B cell (primary cell): Measurements from ENCODE around the gene PCDHGA3. TPM values are rescaled to one million over a fixed set of nuclear protein-coding genes. Genes with fewer than 3 reads are reported as not detected.
"Not testable (repeated sequence)": the region's sequence is repeated elsewhere in the genome, so short reads cannot be mapped to it uniquely, and the experiment has no call there.

Experiments used
- ATAC-seq: fragments of 200-7000 bp; cut with Tn5 transposase; one replicate; pipeline ENCODE4 v1.10.0; 2021; ENCODE audit warnings: low read depth, mild to moderate bottlenecking, moderate number of reproducible peaks, moderate library complexity
- CTCF ChIA-PET: fragments of 350-600 bp; sonication (Branson Sonifier 250); formaldehyde crosslinking; loops from one replicate; lab custom pipeline; 2021; ENCODE audit warnings: antibody characterized with exemption, inconsistent platforms; lab: Charles Lee
- POLR2A ChIA-PET: fragments of 350-600 bp; sonication (Branson Sonifier 250); formaldehyde crosslinking; loops from one replicate; lab custom pipeline; 2021; ENCODE audit warnings: antibody characterized with exemption; lab: Charles Lee
- DNase-seq: peaks from one replicate; pipeline ENCODE4 v3.0.0; 2013
- H2AFZ ChIP-seq: 2 replicates; pipeline ENCODE4 v1.6.1; 2012; ENCODE audit warnings: mild to moderate bottlenecking, low read depth, low read length; ENCODE audit not compliant: insufficient read depth, poor library complexity, severe bottlenecking
- H3K27ac ChIP-seq, 2 donors: 1 replicate in 1 of 2; 2 replicates in 1 of 2; pipeline ENCODE4 v1.5.1; 2012 to 2013; ENCODE audit warnings: low read length in 2 of 2, mild to moderate bottlenecking in 2 of 2, moderate library complexity in 1 of 2
- H3K27me3 ChIP-seq, 4 experiments: fragments of 200-600 bp in 1 of 4; sonication (generic) in 1 of 4; replicated peaks in 1 of 4; 1 replicate in 2 of 4; 2 replicates in 2 of 4; pipeline versions ENCODE4 v1.6.1 to v1.7.0; 2013 to 2016; ENCODE audit warnings: low read length in 3 of 4, mild to moderate bottlenecking in 2 of 4, mixed read lengths in 1 of 4, moderate library complexity in 1 of 4; ENCODE audit not compliant: insufficient read depth in 4 of 4, control insufficient read depth in 3 of 4; ENCODE audit errors: control extremely low read depth in 1 of 4
- H3K36me3 ChIP-seq, 2 experiments: replicated peaks in 1 of 2; 1 replicate in 1 of 2; 2 replicates in 1 of 2; pipeline versions ENCODE4 v1.6.1 to v1.7.1; 2013; ENCODE audit warnings: low read length in 1 of 2; ENCODE audit not compliant: insufficient read depth in 2 of 2, control insufficient read depth in 1 of 2; ENCODE audit errors: control extremely low read depth in 1 of 2, extremely low read depth in 1 of 2
- H3K4me1 ChIP-seq, 2 donors: fragments of 200-600 bp in 1 of 2; sonication (generic) in 1 of 2; 1 replicate in 1 of 2; 2 replicates in 1 of 2; pipeline versions ENCODE4 v1.5.1 to v1.6.1; 2013 to 2017; ENCODE audit warnings: low read length in 2 of 2; ENCODE audit not compliant: control insufficient read depth in 2 of 2, insufficient read depth in 2 of 2
- H3K4me2 ChIP-seq: replicated peaks from 2 replicates; pipeline ENCODE3; 2012; ENCODE audit warnings: mild to moderate bottlenecking, low read depth, low read length; ENCODE audit not compliant: poor library complexity, severe bottlenecking
- H3K4me3 ChIP-seq, 5 experiments: fragments of 200-600 bp in 1 of 5; sonication (generic) in 1 of 5; 1 replicate in 3 of 5; 2 replicates in 2 of 5; pipeline versions ENCODE4 v1.5.1 to v1.7.0; 2011 to 2016; ENCODE audit warnings: low read length in 4 of 5, mild to moderate bottlenecking in 4 of 5, low read depth in 2 of 5, control low read depth in 1 of 5, moderate library complexity in 1 of 5; ENCODE audit not compliant: insufficient read depth in 1 of 5; ENCODE audit errors: control extremely low read depth in 1 of 5, extremely low read depth in 1 of 5
- H3K79me2 ChIP-seq: fragments of 200-600 bp; sonication (generic); one replicate; pipeline ENCODE4 v1.6.0; 2016; ENCODE audit warnings: low read length; ENCODE audit not compliant: control insufficient read depth, insufficient read depth
- H3K9ac ChIP-seq: fragments of 200-600 bp; sonication (generic); 2 replicates; pipeline ENCODE4 v1.6.1; 2017; ENCODE audit warnings: mild to moderate bottlenecking, low read length, moderate library complexity
- H3K9me3 ChIP-seq, 3 donors: one replicate each; pipeline versions ENCODE4 v1.6.1 to v1.7.1; 2013; ENCODE audit warnings: low read length in 2 of 3; ENCODE audit not compliant: control insufficient read depth in 2 of 3, insufficient read depth in 1 of 3; ENCODE audit errors: control extremely low read depth in 1 of 3
- H4K20me1 ChIP-seq: 2 replicates; pipeline ENCODE4 v1.6.0; 2012; ENCODE audit warnings: mild to moderate bottlenecking, low read length; ENCODE audit not compliant: insufficient read depth, control insufficient read depth, poor library complexity, severe bottlenecking
- H3K27ac Mint-ChIP-seq: one replicate; pipeline ENCODE4 v1.8.0; 2021; ENCODE audit warnings: mixed read lengths
- H3K27me3 Mint-ChIP-seq: one replicate; pipeline ENCODE4 v1.8.0; 2021; ENCODE audit warnings: mixed read lengths
- H3K4me1 Mint-ChIP-seq: one replicate; pipeline ENCODE4 v1.8.0; 2021; ENCODE audit warnings: mixed read lengths
- H3K4me3 Mint-ChIP-seq: one replicate; pipeline ENCODE4 v1.8.0; 2021; ENCODE audit warnings: mixed read lengths
- H3K9me3 Mint-ChIP-seq: one replicate; pipeline ENCODE4 v1.8.0; 2022; ENCODE audit warnings: mixed read lengths; ENCODE audit not compliant: insufficient read depth
- EZH2 ChIP-seq: IDR thresholded peaks from 2 replicates; pipeline ENCODE4 v1.6.1; 2012; ENCODE audit warnings: borderline replicate concordance, low read depth, mild to moderate bottlenecking, moderate library complexity, low read length; ENCODE audit not compliant: insufficient read depth, poor library complexity, severe bottlenecking
- whole genome bisulfite sequencing: methylation state at CpG from one replicate; pipeline ENCODE4 v1.1.5; 2013; ENCODE audit warnings: missing lambda C conversion rate; ENCODE audit not compliant: insufficient coverage; 5-methylcytosine and 5-hydroxymethylcytosine counted together
- intact Hi-C: fragments of 100-400 bp; cut with micrococcal nuclease; formaldehyde crosslinking; loops from one replicate; pipeline ENCODE4 v1.10.0; 2022
- polyA plus RNA-seq: library from polyadenylated mRNA; depleted of rRNA; stranded (reverse); fragments of >200 nt; gene quantifications from 2 replicates; pipeline ENCODE4 v1.2.3, GENCODE V29; 2012
- total RNA-seq, 2 donors: library from RNA; stranded (reverse); fragments of 120-200 nt in 1 of 2; gene quantifications; 1 replicate in 1 of 2; 2 replicates in 1 of 2; pipeline versions ENCODE4 v1.2.3 to v1.2.4, GENCODE V29; 2013 to 2022
- TF ChIP-seq, protein P1 (sequence below): fragments of 200-600 bp; IDR thresholded peaks from one replicate; pipeline ENCODE4 v1.8.0; 2022; ENCODE audit warnings: antibody characterized with exemption, mild to moderate bottlenecking

Gene PCDHGA3
- total and polyA plus RNA-seq, 2 donors (not counting 1 experiment from before 2014, with no cell fraction given): 0.10 to 0.32 TPM

DNA sequence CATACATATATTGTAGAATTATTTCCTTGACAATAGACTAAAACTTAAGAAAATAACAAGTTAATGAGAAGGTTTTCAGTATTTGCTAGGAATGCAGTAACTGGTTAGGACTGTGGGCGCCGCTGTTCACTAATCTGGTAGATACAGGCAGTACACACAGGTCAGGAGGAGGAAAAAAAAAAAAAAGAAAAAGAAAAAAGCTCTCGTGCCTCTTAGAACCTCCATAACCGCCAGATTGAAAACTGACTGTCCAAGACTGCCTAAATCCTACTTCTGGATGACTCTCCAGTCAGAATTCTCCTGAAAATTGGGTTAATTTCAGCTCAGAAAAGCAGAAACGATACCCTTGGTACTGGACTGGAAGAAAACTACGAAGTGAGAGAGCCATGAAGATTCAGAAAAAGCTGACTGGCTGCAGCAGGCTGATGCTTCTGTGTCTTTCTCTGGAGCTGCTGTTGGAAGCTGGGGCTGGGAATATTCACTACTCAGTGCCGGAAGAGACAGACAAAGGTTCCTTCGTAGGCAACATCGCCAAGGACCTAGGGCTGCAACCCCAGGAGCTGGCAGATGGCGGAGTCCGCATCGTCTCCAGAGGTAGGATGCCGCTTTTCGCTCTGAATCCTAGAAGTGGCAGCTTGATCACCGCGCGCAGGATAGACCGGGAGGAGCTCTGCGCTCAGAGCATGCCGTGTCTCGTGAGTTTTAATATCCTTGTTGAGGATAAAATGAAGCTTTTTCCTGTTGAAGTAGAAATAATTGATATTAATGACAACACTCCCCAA lies 13.1 kb upstream of the PCDHGA3 start, which contains the start of gene PCDHGA1:
Gene PCDHGA1 (plus strand): TSS at position 216 of the 782 bp plus-strand sequence.
- Histone ChIP-seq H3K9me3 (peaks cover 10 to 58% (median 38%) of the 10 kb centered on the region in 3 donors), H3K4me2 (peak within 1 kb of the TSS; percentile 39), H3K36me3 (no peaks in the 10 kb centered on the region), H3K4me1 (peaks cover 3 to 8% of the 10 kb centered on the region in 2 donors), H2AFZ (peak within 1 kb of the TSS; percentile 36), H3K27ac (no peak within 1 kb of the TSS), H4K20me1 (no peaks in the 10 kb centered on the region), H3K9ac (no peak within 1 kb of the TSS), H3K79me2 (no peaks in the 10 kb centered on the region), H3K27me3 (peaks cover 0 to 55% (median 35%) of the 10 kb centered on the region in 4 experiments), H3K4me3 (peak within 1 kb of the TSS in 2 of 5 experiments; percentile 15 to 30)
- peaks cover 7% of the 10 kb centered on the region for H3K4me1 Mint-ChIP-seq
- H3K27ac Mint-ChIP-seq: no peak within 1 kb of the TSS
- H3K27me3 Mint-ChIP-seq: peaks cover 72% of the 10 kb centered on the region
- H3K4me3 Mint-ChIP-seq: peak within 1 kb of the TSS; percentile 37
- ATAC-seq (peak; percentile 41), DNase-seq (peak; percentile 27)
- peaks cover 4% of the 10 kb centered on the region for H3K9me3 Mint-ChIP-seq
- TF ChIP-seq, protein P1, sequence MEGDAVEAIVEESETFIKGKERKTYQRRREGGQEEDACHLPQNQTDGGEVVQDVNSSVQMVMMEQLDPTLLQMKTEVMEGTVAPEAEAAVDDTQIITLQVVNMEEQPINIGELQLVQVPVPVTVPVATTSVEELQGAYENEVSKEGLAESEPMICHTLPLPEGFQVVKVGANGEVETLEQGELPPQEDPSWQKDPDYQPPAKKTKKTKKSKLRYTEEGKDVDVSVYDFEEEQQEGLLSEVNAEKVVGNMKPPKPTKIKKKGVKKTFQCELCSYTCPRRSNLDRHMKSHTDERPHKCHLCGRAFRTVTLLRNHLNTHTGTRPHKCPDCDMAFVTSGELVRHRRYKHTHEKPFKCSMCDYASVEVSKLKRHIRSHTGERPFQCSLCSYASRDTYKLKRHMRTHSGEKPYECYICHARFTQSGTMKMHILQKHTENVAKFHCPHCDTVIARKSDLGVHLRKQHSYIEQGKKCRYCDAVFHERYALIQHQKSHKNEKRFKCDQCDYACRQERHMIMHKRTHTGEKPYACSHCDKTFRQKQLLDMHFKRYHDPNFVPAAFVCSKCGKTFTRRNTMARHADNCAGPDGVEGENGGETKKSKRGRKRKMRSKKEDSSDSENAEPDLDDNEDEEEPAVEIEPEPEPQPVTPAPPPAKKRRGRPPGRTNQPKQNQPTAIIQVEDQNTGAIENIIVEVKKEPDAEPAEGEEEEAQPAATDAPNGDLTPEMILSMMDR: peak; percentile 36
- no peak for TF ChIP-seq EZH2
- intact Hi-C loops: no loop called here
- POLR2A ChIA-PET: no interaction called here
- WGBS: 37% methylated on average over 12 of the region's 21 CpGs
- CTCF ChIA-PET: interaction anchor here (0.9 to 6.9 kb wide), 6 partner anchors 10 to 277 kb away, joined by 3 to 30 read pairs (median 4); partner anchors contain the start of genes PCDHGA3, PCDHGB1 and TAF7

DNA sequence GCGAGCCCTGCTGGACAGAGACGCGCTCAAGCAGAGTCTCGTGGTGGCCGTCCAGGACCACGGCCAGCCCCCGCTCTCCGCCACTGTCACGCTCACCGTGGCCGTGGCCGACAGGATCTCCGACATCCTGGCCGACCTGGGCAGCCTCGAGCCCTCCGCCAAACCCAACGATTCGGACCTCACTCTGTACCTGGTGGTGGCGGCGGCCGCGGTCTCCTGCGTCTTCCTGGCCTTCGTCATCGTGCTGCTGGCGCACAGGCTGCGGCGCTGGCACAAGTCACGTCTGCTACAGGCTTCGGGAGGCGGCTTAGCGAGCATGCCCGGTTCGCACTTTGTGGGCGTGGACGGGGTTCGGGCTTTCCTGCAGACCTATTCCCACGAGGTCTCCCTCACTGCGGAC lies 11.1 kb upstream of the PCDHGA3 start:
- DNase-seq, H3K27ac Mint-ChIP-seq, H2AFZ ChIP-seq, H3K9me3 Mint-ChIP-seq, intact Hi-C loops, H3K4me1 Mint-ChIP-seq, H3K4me1 ChIP-seq, H3K27ac ChIP-seq, H3K4me2 ChIP-seq, ATAC-seq, H3K36me3 ChIP-seq, H3K79me2 ChIP-seq, H3K9ac ChIP-seq, H3K4me3 ChIP-seq, CTCF ChIA-PET, H3K4me3 Mint-ChIP-seq, H4K20me1 ChIP-seq, POLR2A ChIA-PET: not testable (repeated sequence)
- H3K27me3 ChIP-seq: peaks cover 0 to 52% (median 45%) of the 10 kb centered on the region in 4 experiments
- peaks cover 75% of the 10 kb centered on the region for H3K27me3 Mint-ChIP-seq
- WGBS: 48% methylated on average over 32 of the region's 39 CpGs
- H3K9me3 ChIP-seq: peaks cover 12 to 42% (median 38%) of the 10 kb centered on the region in 3 donors
